ENCODE measurements around the gene SH3BGR. TPM values are rescaled to one million over a fixed set of nuclear protein-coding genes. Genes with fewer than 3 reads are reported as not detected.

The SH3BGR gene
- total RNA-seq, 6 experiments from 2014 or later, result 2.0 to 4.9 (median 3.0) TPM

DNA sequence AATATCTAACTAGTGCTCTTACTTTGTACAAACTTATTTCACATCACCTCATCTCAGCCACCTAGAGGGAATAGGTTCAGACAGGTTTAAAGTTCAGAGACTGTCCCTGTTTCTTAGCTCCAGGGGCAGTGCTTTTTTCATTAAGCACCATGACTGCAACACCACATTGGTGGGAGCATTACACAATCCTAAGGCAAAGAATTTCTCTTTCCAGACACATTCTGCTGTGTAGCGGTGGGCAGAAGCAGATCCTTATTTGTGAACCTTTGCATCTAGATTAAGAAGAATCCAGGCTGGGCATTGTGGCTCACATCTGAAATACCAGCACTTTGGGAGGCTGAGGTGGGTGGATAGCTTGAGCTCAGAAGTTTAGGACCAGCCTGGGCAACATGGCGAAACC lies 22.3 kb upstream of the SH3BGR start:
- H3K27ac ChIP-seq, result no peak overlapping the region
- ATAC-seq, result no peak
- no peaks in the 10 kb centered on the region for H3K36me3 ChIP-seq
- H3K4me1 ChIP-seq, result no peaks in the 10 kb centered on the region
- H3K4me3 ChIP-seq, result no peak overlapping the region
- WGBS (ENCODE audit: insufficient coverage, low coverage, low lambda C conversion rate, missing lambda C conversion rate), result 100% methylated on average over 2 of the region's 2 CpGs
- no peak for DNase-seq
- intact Hi-C loops (cut with DNase I), result no loop called here
- no peaks in the 10 kb centered on the region for H3K9me3 ChIP-seq
- H3K27me3 ChIP-seq, result no peaks in the 10 kb centered on the region
- TF ChIP-seq, protein P1, sequence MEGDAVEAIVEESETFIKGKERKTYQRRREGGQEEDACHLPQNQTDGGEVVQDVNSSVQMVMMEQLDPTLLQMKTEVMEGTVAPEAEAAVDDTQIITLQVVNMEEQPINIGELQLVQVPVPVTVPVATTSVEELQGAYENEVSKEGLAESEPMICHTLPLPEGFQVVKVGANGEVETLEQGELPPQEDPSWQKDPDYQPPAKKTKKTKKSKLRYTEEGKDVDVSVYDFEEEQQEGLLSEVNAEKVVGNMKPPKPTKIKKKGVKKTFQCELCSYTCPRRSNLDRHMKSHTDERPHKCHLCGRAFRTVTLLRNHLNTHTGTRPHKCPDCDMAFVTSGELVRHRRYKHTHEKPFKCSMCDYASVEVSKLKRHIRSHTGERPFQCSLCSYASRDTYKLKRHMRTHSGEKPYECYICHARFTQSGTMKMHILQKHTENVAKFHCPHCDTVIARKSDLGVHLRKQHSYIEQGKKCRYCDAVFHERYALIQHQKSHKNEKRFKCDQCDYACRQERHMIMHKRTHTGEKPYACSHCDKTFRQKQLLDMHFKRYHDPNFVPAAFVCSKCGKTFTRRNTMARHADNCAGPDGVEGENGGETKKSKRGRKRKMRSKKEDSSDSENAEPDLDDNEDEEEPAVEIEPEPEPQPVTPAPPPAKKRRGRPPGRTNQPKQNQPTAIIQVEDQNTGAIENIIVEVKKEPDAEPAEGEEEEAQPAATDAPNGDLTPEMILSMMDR (IDR thresholded peaks at IDR 0.05), result no peak
- TF ChIP-seq POLR2A (IDR thresholded peaks at IDR 0.05), result no peak

DNA sequence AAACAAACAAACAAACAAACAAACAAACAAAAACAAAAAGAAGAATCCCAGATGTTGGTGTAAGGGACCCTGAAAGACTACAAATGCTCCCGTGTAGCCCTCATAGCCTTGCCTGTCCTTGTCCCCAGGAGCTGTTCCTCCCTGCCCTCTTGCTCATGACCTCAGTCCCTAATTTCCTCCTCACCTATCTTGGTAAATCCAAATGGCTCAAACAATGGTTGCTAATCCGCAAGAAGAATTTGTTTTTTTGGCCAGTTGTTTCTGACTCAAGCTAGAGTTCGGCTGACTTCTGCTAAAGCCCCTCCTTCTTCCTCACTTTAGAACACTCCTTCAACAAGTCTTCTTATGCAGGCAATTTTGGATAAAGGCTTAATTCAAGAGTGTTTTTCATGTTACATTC lies 21.8 kb upstream of the SH3BGR start:
- no peak for DNase-seq

DNA sequence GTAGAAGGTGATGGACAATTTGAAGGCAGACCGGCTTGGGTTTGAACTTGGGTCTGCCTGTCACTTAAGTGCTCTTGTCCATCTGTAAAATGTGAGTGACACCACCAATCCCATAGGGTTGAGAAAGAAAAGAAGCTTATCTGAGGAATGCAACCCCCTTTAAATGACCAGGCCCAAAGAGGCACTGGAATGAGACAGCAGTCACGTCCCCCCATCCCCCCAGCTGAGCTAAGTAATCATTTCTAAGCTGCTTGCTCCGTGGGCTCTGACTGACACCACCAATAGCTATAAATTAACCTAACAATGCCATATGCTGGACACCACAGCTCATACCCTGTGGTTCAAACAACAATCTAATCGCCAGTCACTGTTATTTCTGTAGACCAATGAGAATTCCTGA lies 21.3 kb upstream of the SH3BGR start:
- intact Hi-C loops (cut with DNase I), result no loop called here
- H3K4me3 ChIP-seq, result no peak overlapping the region
- H3K27me3 ChIP-seq, result no peaks in the 10 kb centered on the region
- H3K36me3 ChIP-seq, result no peaks in the 10 kb centered on the region
- H3K9me3 ChIP-seq, result no peaks in the 10 kb centered on the region
- ATAC-seq (no peak), DNase-seq (no peak)
- H3K27ac ChIP-seq, result no peak overlapping the region
- no peak for TF ChIP-seq POLR2A (IDR thresholded peaks at IDR 0.05)
- TF ChIP-seq, protein P1 (IDR thresholded peaks at IDR 0.05), result no peak
- no peaks in the 10 kb centered on the region for H3K4me1 ChIP-seq
- 70% methylated on average over 3 of the region's 4 CpGs for WGBS (ENCODE audit: insufficient coverage, low coverage, low lambda C conversion rate, missing lambda C conversion rate)

More for the DNA sequence above, 21.8 kb upstream of the SH3BGR start:
- Histone ChIP-seq H3K4me3 (no peak overlapping the region), H3K27me3 (no peaks in the 10 kb centered on the region), H3K4me1 (no peaks in the 10 kb centered on the region), H3K36me3 (no peaks in the 10 kb centered on the region), H3K27ac (no peak overlapping the region), H3K9me3 (no peaks in the 10 kb centered on the region)
- intact Hi-C loops (cut with DNase I), result no loop called here
- 94% methylated on average over 2 of the region's 3 CpGs for WGBS (ENCODE audit: insufficient coverage, low coverage, low lambda C conversion rate, missing lambda C conversion rate)
- no peak for ATAC-seq
- TF ChIP-seq, protein P1 (IDR thresholded peaks at IDR 0.05), result no peak
- no peak for TF ChIP-seq POLR2A (IDR thresholded peaks at IDR 0.05)

DNA sequence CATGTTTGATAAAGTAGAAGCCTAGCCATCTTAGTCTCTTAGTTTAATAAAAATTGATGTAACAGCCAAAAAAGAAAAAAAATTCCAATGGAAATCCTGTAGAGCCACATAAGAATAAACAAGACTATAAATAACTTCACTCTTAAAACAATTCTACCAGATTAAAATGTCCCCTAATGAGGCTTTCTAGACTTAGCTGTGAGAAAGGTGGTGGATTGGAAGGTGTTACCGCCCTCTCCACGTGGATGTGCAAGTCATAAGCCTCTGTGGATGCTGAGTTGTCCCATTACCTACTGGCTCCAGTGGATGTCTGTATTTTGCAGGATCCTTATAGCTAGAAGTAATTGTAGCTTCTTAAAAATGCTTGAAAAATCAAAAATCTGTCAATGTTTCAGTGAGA lies 20.8 kb upstream of the SH3BGR start:
- intact Hi-C loops (cut with DNase I), result no loop called here
- no peak for DNase-seq
- Histone ChIP-seq H3K27ac (no peak overlapping the region), H3K4me1 (no peaks in the 10 kb centered on the region), H3K27me3 (no peaks in the 10 kb centered on the region), H3K36me3 (no peaks in the 10 kb centered on the region), H3K9me3 (no peaks in the 10 kb centered on the region), H3K4me3 (no peak overlapping the region)
- TF ChIP-seq POLR2A (IDR thresholded peaks at IDR 0.05), result no peak
- TF ChIP-seq, protein P1 (IDR thresholded peaks at IDR 0.05), result no peak
- no peak for ATAC-seq
- WGBS (ENCODE audit: insufficient coverage, low coverage, low lambda C conversion rate, missing lambda C conversion rate), result 73% methylated on average over 2 of the region's 2 CpGs

DNA sequence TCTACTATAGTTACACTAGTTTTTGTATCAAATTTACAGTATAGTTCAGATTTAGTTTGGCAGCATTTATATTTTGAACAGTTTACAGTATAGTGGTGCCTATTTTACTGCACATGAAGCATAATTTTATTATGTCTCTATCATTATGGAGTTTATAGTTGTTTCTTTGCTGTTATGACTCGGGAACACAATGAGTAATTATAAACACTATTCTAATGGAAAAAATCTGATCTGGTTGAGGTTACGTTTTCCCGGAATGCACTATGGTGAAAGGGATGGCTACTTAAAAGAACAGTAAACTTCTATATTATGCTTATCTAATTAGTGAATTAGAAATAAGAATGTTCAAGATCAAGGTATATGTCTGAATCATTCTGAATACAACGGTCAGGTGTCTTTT lies 16.8 kb upstream of the SH3BGR start:
- WGBS (ENCODE audit: insufficient coverage, low coverage, low lambda C conversion rate, missing lambda C conversion rate), result 67% methylated on average over 4 of the region's 4 CpGs
- TF ChIP-seq, protein P1 (IDR thresholded peaks at IDR 0.05), result no peak
- no peak for TF ChIP-seq POLR2A (IDR thresholded peaks at IDR 0.05)
- intact Hi-C loops (cut with DNase I), result no loop called here
- H3K36me3 ChIP-seq, result no peaks in the 10 kb centered on the region
- H3K9me3 ChIP-seq, result no peaks in the 10 kb centered on the region
- no peak overlapping the region for H3K27ac ChIP-seq
- no peak overlapping the region for H3K4me3 ChIP-seq
- H3K4me1 ChIP-seq, result no peaks in the 10 kb centered on the region
- no peaks in the 10 kb centered on the region for H3K27me3 ChIP-seq
- no peak for ATAC-seq
- no peak for DNase-seq

All from right lobe of liver (tissue), 6 donors.